ENCODE data around the gene HYAL1. TPM values are rescaled to one million over a fixed set of nuclear protein-coding genes. Genes with fewer than 3 reads are reported as not detected.
"Not testable (repeated sequence)": the region's sequence is repeated elsewhere in the genome, so short reads cannot be mapped to it uniquely, and the experiment has no call there.

The HYAL1 gene
- total RNA-seq, 1 donor from 2014 or later = 22.8 TPM

GRCh38 chr3:50318615-50319014 lies 15.2 kb upstream of the HYAL1 start:
- no peak for DNase-seq (ENCODE audit: low read depth)

GRCh38 chr3:50318163-50318562 lies 14.8 kb upstream of the HYAL1 start:
- no peak for DNase-seq (ENCODE audit: low read depth)

GRCh38 chr3:50317300-50317699 lies 13.9 kb upstream of the HYAL1 start:
- DNase-seq (ENCODE audit: low read depth) = no peak

GRCh38 chr3:50316657-50317242 lies 13.4 kb upstream of the HYAL1 start:
- DNase-seq (ENCODE audit: low read depth) = peak; percentile 78

- no peak for DNase-seq (ENCODE audit: low read depth)
Observed at GRCh38 chr3:50314816-50315215, 11.4 kb upstream of the HYAL1 start.

DNA sequence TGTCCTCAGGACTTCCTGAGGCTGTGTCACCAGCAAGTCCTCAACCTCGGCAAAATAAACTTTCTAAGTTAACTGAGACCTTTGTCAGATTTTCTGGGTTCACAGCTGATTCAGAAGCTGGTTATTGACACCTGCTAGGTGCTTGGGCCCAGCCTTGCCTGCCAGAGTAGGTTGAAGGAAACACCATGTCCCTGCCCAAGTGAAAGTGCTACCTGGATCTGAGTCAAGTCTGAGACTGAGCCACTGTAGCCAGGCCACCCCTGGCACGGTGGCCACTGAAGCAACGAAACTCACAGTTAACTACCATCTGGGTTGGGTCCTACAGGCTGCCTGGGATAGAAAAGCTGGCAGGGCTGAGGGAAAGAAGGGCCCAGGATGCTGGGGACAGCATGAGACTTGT lies 11.0 kb upstream of the HYAL1 start:
- no peak for DNase-seq (ENCODE audit: low read depth)

DNA sequence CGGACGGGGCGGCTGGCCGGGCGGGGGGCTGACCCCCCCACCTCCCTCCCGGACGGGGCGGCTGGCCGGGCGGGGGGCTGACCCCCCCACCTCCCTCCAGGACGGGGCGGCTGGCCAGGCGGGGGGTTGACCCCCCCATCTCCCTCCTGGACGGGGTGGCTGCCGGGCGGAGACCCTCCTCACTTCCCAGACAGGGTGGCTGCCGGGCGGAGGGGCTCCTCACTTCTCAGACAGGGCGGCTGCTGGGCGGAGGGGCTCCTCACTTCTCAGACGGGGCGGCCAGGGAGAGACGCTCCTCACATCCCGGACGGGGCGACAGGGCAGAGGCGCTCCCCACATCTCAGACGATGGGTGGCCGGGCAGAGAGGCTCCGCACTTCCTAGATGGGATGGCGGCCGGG lies 8.7 kb upstream of the HYAL1 start:
- DNase-seq (ENCODE audit: low read depth) = not testable (repeated sequence)

- peak; percentile 22 for DNase-seq (ENCODE audit: low read depth)
Observed at GRCh38 chr3:50304601-50305000, 1.2 kb upstream of the HYAL1 start.

DNA sequence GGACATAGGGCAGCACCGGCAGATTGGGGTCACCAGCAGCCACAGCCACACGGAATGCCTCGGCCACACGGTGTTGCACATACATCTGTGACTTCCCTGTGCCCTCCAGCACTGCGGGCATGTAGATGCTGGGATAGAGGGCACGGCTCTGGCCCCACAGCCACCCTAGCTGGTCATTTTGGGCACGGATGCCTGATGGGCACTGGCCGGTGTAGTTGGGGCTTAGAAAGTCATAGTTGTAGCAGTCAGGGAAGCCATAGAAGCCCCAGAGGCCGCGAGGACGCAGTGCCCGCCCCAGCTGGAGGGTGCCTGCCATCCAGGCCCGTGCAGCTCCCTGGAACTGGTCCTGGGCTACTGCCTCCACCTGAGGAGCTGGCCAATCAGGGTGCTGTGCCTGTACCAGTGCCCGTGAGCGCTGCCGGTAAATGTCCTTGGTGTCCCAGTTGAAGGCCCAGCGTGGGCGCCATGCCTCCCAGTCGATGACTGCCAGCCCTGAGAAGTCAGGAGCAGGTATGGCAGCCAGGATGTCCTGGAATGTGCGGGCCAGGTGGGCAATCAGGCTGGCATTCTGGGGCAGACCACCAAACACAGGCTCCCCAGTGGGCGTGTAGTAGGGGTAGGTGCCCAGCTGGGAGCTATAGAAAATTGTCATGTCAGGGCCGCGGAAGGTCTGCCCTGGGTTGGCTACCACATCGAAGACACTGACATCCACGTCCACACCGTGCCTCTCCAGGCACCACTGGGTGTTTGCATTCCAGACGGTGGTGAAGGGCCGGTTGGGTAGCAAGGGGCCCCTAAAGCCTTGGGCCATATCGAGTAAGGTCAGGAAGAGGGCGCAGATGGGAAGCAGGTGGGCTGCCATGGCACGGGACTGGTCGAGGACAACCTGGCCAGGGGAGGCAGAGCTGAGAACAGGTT lies 1.0 kb downstream of the HYAL1 start:
- DNase-seq (ENCODE audit: low read depth) = no peak

DNA sequence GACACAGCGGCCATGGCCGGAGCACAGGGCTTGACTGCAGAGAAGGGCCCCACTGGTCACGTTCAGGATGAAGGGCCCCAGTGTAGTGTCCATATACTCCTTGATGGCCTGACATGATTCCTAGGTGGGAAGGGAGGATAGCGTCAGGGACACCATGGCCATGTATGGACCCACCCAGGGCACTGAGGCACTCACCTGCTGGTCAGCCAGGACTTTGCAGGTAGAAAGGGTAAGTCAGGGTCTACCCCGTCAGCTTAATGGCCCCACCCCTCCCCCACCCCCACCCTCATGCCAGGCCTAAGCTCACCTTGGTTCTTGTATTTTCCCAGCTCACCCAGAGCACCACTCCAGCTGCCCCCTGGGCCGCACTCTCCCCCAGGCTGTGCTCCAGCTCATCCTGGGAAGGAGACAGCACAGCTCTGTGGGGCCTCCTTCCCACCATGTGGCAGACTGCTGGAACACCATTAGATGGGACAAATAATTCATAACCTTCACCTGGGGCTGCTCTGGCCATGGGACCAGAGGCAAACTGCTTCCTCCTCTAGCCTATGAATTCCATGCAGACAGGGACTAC lies 2.6 kb downstream of the HYAL1 start:
- DNase-seq (ENCODE audit: low read depth) = no peak

- DNase-seq (ENCODE audit: low read depth) = peak; percentile 38
Observed at GRCh38 chr3:50299929-50300680, 3.3 kb downstream of the HYAL1 start.

- no peak for DNase-seq (ENCODE audit: low read depth)
Observed at GRCh38 chr3:50299638-50299928, 3.8 kb downstream of the HYAL1 start.

DNA sequence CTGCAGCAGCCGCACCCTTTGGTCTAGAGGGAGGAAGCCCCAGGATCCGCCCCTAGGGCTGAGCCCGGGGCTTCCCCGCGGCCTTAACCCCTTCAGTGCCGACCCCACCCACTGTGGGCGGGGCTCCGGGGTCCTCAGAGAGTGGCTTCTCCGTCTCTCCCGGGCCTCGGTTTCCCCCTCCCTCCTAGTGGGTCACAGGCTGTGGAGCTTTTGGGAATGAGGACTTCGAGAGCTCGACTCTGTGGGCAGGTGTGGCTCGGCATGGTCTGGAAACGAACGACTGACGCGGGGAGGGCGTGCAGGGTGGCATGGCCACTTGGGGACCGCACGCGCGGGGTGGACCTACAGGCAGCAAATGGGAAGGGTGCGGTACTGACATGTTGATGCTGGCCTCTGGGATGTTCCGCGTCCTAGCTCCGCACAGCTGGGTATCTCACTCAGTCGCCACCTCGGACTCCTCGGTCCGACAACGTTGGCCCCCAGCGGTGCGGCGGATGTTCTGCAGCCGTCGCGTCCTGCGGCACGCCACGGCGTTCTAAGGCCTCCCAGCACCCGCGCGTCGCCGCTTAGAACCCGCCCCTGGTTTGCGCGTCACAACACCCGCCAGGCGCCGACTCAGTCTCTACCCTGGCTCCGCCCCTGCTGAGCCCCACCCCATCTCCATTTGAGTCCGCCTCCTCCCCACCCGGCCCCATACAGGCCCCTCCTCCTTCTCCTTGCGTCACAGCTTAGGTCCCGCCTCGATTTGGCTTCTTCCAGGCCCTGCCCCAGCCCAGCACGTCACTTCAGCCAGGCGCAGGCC lies 4.3 kb downstream of the HYAL1 start, which contains the start of the genes HYAL3 and NAA80:
Gene HYAL3, minus strand, starts transcription at position 570 of the 802 bp plus-strand sequence. CDS start 3,803 bp downstream, outside the sequence.
Gene NAA80, minus strand, starts transcription at position 570 of the 802 bp plus-strand sequence. CDS start 1,942 bp downstream, outside the sequence.
- peak; percentile 97 for DNase-seq (ENCODE audit: low read depth)

DNA sequence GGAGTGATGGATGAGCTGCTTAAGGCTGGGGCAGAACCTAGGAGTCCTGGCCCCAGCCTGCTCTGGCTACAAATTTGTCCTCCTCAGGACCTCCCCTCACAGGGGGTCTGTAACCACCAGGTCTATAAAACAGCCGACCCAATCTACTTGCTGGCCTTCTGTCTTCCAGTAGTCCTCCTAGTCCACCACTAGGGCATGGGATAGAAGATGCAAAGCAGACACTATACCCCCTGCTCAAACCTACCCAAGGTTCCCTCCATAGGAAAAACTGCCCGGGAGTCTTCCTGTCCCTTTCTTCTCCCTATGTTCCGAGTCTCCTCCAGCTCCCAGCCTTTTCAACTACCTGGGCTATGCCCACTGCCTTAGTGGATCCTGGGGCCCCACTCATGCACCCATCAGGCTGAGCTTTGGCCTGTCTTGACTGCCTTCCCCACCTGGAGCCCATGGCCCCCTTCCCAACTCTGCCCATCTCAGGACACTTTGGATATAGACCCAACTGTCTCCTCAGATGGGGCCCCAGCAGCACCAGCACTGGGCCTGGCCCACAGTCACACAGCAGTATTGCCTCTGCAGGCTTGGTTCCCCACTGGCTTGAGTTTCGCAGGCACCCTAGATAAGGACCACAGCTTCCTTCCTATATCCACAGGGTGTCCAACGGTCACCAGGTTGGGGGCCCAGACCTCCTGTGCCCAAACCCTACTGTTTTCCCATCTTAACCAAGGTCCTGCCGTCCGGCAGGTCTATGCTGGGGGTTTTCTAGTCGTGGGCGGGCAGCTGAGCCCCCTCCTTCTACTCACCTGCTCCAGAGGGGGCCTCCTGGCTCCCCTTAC lies 5.3 kb downstream of the HYAL1 start:
- no peak for DNase-seq (ENCODE audit: low read depth)

DNA sequence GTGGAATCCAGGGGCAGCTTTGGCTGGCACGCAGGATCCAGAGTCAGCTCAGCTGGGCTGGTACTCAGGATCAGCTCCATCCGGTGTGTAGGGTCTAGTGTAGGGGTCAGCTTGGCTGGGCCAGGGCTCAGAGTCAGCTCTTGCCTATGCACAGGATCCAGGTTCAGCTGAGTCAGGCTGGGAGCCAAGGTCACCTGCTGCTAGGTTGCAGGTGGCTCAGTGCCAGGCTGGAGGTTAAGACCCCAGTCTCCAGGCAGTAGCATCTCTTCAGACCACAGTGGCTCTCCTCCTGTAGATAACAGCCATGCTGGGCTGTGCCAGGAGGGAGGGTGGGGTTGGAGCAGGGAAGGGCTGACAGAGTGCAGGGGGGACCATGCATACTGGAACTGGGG lies 6.0 kb downstream of the HYAL1 start:
- DNase-seq (ENCODE audit: low read depth) = no peak

GRCh38 chr3:50296721-50297383 lies 6.5 kb downstream of the HYAL1 start:
- DNase-seq (ENCODE audit: low read depth) = no peak

- no peak for DNase-seq (ENCODE audit: low read depth)
Observed at GRCh38 chr3:50295553-50296431, 7.6 kb downstream of the HYAL1 start.

GRCh38 chr3:50294492-50295403 lies 8.6 kb downstream of the HYAL1 start:
- DNase-seq (ENCODE audit: low read depth) = no peak
